ENCODE results near the gene ABCA5.

ABCA5 gene

DNA sequence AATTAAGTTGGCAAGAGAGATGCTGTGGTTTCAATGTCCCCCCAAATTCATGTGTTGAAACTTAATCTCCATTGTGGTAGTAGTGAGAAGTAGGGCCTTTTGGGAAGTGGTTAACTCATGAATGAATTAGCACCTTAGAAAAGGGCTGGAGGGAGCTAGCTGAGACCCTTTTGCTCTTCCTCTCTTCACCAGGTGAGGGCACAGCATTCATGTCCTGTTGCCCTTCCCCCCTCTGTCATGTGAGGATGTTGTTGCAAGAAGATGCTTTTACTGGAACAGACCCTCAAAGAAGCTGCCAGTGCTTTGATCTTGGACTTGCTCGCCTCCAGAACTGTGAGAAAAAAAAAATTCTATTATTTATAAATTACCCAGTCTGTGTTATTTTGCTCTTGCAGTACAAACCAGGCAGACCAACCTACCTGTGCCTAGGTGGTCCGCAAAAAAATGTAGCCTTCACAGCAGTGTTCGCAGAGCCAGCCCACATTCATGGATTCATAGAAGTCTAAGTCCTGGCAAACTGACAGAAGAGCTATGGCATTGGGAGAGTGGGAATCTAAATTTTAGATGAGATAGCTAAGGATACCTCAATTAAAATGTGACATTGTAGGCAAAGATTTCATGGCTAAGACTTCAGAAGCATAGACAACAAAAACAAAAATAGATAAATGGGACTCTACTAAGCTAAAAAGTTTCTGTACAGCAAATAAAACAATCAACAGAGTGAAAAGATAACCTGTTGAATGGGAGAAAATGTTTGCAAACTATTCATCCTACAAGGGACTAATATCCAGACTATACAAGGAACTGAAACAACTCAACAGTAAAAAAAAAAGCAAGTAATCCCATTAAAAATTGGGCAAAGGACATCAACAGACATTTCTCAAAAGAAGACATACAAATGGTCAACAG is 32.0 kb upstream of the ABCA5 start:
- no peak overlapping the region for H3K4me3 ChIP-seq (replicated peaks; ENCODE audit: low read depth, low read length)
- TF ChIP-seq CTCF (IDR thresholded peaks at IDR 0.05; ENCODE audit: low read length, missing control alignments) = no peak
- DNase-seq (ENCODE audit: low read depth) = no peak

DNA sequence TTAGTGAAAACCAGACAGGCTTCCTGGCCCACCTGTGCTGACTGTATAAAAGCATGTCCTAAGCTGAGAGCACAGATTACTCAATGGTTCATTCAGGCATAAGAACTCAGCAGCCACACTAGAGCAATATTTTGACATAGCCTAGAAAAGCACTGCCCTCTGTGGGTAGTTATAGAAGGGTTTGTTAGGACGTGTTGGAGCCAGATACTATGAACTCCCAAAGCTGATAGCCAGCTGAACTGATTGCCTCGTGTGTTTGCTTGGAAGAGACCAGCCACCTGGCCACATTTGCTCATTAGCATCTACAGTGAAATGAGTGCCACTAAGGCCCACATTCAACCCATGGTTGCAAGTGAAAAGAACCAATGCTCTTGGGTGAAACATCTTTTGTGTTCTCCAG is 30.8 kb upstream of the ABCA5 start:
- no peak overlapping the region for H3K4me3 ChIP-seq (replicated peaks; ENCODE audit: low read depth, low read length)
- TF ChIP-seq CTCF (IDR thresholded peaks at IDR 0.05; ENCODE audit: low read length, missing control alignments) = no peak
- no peak for DNase-seq (ENCODE audit: low read depth)

DNA sequence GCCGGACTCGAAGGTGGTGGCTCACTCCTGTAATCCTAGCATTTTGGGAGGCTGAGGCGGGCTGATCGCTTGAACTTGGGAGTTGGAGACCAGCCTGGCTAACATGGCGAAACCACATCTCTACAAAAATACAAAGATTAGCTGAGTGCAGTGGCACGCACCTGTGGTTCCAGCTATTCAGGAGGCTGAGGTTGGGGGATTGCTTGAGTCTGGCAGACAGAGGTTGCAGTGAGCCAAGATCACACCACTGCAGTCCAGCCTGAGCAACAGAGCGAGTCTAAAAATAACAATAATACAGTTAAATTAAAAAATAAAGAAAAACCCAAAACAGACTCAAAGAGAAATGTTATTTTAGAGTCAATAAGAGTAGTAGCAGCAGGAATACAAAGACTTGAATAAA is 29.7 kb upstream of the ABCA5 start:
- TF ChIP-seq CTCF (IDR thresholded peaks at IDR 0.05; ENCODE audit: low read length, missing control alignments) = no peak
- DNase-seq (ENCODE audit: low read depth) = no peak
- no peak overlapping the region for H3K4me3 ChIP-seq (replicated peaks; ENCODE audit: low read depth, low read length)

DNA sequence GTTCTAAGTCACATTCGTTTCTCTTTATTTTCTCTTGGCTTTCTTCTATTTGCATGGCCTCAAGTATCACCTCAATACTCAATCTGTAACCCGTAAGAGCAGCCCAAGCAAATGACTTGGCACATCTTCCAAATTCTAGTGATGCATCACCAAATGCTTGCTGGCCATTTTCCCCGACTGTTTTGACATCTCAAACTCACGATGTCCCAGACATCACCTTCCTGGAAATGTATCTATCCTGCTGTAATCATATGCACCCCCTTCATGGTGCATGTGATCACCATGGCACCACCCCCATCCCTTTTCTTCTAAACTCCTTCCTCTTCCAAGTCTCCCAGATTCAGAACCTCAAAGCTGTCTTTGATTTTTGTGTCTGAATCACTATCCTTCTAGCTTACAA is 24.0 kb upstream of the ABCA5 start:
- TF ChIP-seq CTCF (IDR thresholded peaks at IDR 0.05; ENCODE audit: low read length, missing control alignments) = no peak

DNA sequence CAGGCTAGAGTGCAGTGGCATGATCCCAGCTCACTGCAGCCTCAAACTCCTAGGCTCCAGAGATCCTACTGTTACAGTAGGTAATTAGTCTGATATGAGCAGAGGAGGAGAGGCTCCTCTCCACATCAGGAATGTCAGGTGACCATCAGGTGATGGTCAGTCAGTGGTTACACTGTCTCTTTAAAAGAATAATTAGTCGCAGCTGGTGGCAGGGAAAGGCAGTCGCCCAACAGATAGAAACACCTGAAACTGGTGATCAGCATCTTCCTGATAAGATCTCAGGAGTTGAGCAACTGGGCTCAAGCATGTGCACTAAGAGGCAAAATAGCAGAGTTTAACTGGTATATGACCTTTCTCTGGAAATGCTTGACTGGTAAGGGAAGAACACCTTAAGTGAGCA is 21.5 kb upstream of the ABCA5 start:
- no peak for TF ChIP-seq CTCF (IDR thresholded peaks at IDR 0.05; ENCODE audit: low read length, missing control alignments)
- no peak for DNase-seq (ENCODE audit: low read depth)
- no peak overlapping the region for H3K4me3 ChIP-seq (replicated peaks; ENCODE audit: low read depth, low read length)

More for the DNA sequence above, 24.0 kb upstream of the ABCA5 start:
- H3K4me3 ChIP-seq (replicated peaks; ENCODE audit: low read depth, low read length) = no peak overlapping the region
- DNase-seq (ENCODE audit: low read depth) = no peak

- TF ChIP-seq CTCF (IDR thresholded peaks at IDR 0.05; ENCODE audit: low read length, missing control alignments) = no peak
Observed at GRCh38 chr17:69346766-69347165, 19.8 kb upstream of the ABCA5 start.

DNA sequence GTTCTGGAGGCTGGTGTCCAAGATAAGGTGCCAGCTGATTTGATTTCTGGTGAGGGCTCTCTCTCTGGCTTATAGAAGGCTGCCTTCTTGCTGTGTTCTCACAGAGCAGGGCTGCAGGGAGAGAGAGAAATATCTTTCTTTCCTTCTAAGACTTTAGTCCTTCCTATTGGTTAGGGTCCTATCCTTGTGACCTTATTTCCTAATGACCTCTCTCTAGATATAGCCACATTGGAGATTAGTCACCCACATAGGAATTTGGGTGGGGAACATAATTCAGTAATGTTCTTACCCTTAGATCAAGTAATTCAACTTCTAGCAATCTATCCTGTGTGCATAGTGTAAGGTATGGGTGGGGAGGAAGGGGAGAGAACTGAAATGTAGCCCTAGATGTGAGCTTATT is 18.0 kb upstream of the ABCA5 start:
- no peak for DNase-seq (ENCODE audit: low read depth)
- no peak for TF ChIP-seq CTCF (IDR thresholded peaks at IDR 0.05; ENCODE audit: low read length, missing control alignments)
- H3K4me3 ChIP-seq (replicated peaks; ENCODE audit: low read depth, low read length) = no peak overlapping the region

More at GRCh38 chr17:69346766-69347165, 19.8 kb upstream of the ABCA5 start:
- no peak for DNase-seq (ENCODE audit: low read depth)
- no peak overlapping the region for H3K4me3 ChIP-seq (replicated peaks; ENCODE audit: low read depth, low read length)

Data from fibroblast of pulmonary artery (primary cell).